OCI-LY7 (cell line): ENCODE measurements around the gene NUDT14. TPM values are rescaled to one million over a fixed set of nuclear protein-coding genes. Genes with fewer than 3 reads are reported as not detected.
A peak's percentile ranks its signal among the peaks of the same experiment; 100 is the strongest.

Source experiments
- BruUV-seq: library from RNA; stranded (reverse); fragments of 400-500 nt; replicated peaks from 2 replicates; lab custom pipeline; 2021; lab: Mats Ljungman, UMichigan
- CTCF ChIA-PET: fragments of 300-600 bp; sonication (Branson Sonifier 250); formaldehyde crosslinking; loops from one replicate; lab custom pipeline; 2022; ENCODE audit warnings: antibody characterized with exemption; ENCODE audit not compliant: unreplicated experiment; lab: Charles Lee
- POLR2A ChIA-PET: fragments of 300-600 bp; sonication (Branson Sonifier 250); formaldehyde crosslinking; loops from one replicate; lab custom pipeline; 2022; ENCODE audit warnings: antibody characterized with exemption; lab: Charles Lee
- DNase-seq: peaks from one replicate; pipeline ENCODE4 v3.0.0-alpha.2; 2015; ENCODE audit warnings: low spot score
- H2AFZ ChIP-seq: fragments of 200-600 bp; sonication (generic), shearing (Covaris generic); 2 replicates; pipeline ENCODE4 v1.6.1; 2014; ENCODE audit warnings: mild to moderate bottlenecking, antibody characterized with exemption, low read length, moderate library complexity
- H3K27ac ChIP-seq: fragments of 200-600 bp; sonication (generic); 2 replicates; pipeline ENCODE4 v1.5.1; 2014; ENCODE audit warnings: mixed run types, low read depth, mild to moderate bottlenecking, moderate library complexity, low read length, inconsistent platforms; ENCODE audit not compliant: poor library complexity, severe bottlenecking
- H3K36me3 ChIP-seq: fragments of 200-600 bp; sonication (generic); 2 replicates; pipeline ENCODE4 v1.6.1; 2014; ENCODE audit warnings: mild to moderate bottlenecking, antibody characterized with exemption, low read length, moderate library complexity, mixed read lengths; ENCODE audit not compliant: insufficient read depth
- H3K4me1 ChIP-seq: fragments of 200-600 bp; sonication (generic); 2 replicates; pipeline ENCODE4 v1.5.1; 2014; ENCODE audit warnings: mild to moderate bottlenecking, low read length; ENCODE audit not compliant: insufficient read depth, poor library complexity, severe bottlenecking
- H3K4me2 ChIP-seq: fragments of 200-600 bp; sonication (generic); 2 replicates; pipeline ENCODE4 v1.6.1; 2014; ENCODE audit warnings: mild to moderate bottlenecking, low read length
- H3K4me3 ChIP-seq: fragments of 200-600 bp; sonication (generic); 2 replicates; pipeline ENCODE4 v1.5.1; 2014; ENCODE audit warnings: mild to moderate bottlenecking, low read depth, low read length; ENCODE audit not compliant: poor library complexity, severe bottlenecking
- H3K79me2 ChIP-seq: fragments of 200-600 bp; sonication (generic); 2 replicates; pipeline ENCODE4 v1.6.1; 2016; ENCODE audit warnings: low read depth, mild to moderate bottlenecking, low read length, moderate library complexity, mixed read lengths; ENCODE audit not compliant: insufficient read depth
- H3K9me2 ChIP-seq: fragments of 200-600 bp; sonication (generic); 2 replicates; pipeline ENCODE4 v1.6.1; 2016; ENCODE audit warnings: mild to moderate bottlenecking, low read length, mixed read lengths; ENCODE audit not compliant: insufficient read depth
- H3K9me3 ChIP-seq: fragments of 200-600 bp; sonication (generic); 2 replicates; pipeline ENCODE4 v1.6.1; 2014; ENCODE audit warnings: mild to moderate bottlenecking, mixed run types, low read length, mixed read lengths
- H4K20me1 ChIP-seq: fragments of 200-600 bp; sonication (generic); 2 replicates; pipeline ENCODE4 v1.6.1; 2014; ENCODE audit warnings: mild to moderate bottlenecking, antibody characterized with exemption, low read length, moderate library complexity, mixed read lengths; ENCODE audit not compliant: insufficient read depth
- EZH2phosphoT487 ChIP-seq: fragments of 200-600 bp; sonication (generic); IDR thresholded peaks from 2 replicates; pipeline ENCODE4 v1.6.1; 2018; ENCODE audit warnings: low read depth, borderline replicate concordance, mild to moderate bottlenecking, mixed run types, antibody characterized with exemption, low read length, moderate library complexity, mixed read lengths
- intact Hi-C: fragments of 100-400 bp; cut with micrococcal nuclease; formaldehyde crosslinking; loops from one replicate; pipeline ENCODE4 v1.10.0; 2022; ENCODE audit not compliant: unreplicated experiment
- total RNA-seq, 2 experiments: library from RNA; depleted of rRNA in 1 of 2; stranded (reverse); fragments of >200 nt in 1 of 2; shearing (Covaris generic) in 1 of 2; gene quantifications; 2 replicates each; pipeline ENCODE4 v1.2.3, GENCODE V29; 2014 to 2022
- TF ChIP-seq, protein P1 (sequence below): fragments of 200-600 bp; sonication (generic); conservative IDR thresholded peaks from 2 replicates; pipeline ENCODE4 v1.5.1; 2014; ENCODE audit warnings: mild to moderate bottlenecking, antibody characterized with exemption, low read length, moderate library complexity, mixed read lengths

NUDT14 gene
- total RNA-seq, 2 experiments from 2014 or later = 32.1 to 37.5 TPM

DNA sequence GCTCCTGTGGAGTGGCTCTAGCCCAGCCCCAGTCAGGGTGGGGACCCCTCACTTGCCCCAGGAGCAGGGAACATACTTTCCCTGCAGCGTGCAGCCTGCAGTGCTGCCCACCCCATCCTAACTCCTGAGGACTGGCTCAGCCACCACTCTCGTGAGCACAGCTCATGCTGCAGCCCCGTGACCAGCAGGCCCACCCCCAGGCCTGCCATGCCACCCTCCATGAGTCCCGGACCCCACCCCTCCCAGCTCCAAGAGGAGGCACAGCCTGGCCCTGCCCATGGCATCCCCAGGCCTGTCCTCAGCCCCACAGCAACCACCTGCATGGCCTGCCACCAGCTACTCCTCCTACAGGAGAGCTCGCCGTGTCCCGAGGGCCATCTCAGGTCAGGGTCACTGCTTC is 8.6 kb downstream of the NUDT14 start:
- Histone ChIP-seq H4K20me1 (no peaks in the 10 kb centered on the region), H3K4me2 (no peak overlapping the region), H3K9me3 (no peaks in the 10 kb centered on the region), H3K79me2 (no peaks in the 10 kb centered on the region), H3K4me1 (peaks cover 73% of the 10 kb centered on the region), H2AFZ (no peak overlapping the region), H3K27ac (no peak overlapping the region), H3K4me3 (no peak overlapping the region), H3K9me2 (no peaks in the 10 kb centered on the region), H3K36me3 (no peaks in the 10 kb centered on the region)
- TF ChIP-seq, protein P1, sequence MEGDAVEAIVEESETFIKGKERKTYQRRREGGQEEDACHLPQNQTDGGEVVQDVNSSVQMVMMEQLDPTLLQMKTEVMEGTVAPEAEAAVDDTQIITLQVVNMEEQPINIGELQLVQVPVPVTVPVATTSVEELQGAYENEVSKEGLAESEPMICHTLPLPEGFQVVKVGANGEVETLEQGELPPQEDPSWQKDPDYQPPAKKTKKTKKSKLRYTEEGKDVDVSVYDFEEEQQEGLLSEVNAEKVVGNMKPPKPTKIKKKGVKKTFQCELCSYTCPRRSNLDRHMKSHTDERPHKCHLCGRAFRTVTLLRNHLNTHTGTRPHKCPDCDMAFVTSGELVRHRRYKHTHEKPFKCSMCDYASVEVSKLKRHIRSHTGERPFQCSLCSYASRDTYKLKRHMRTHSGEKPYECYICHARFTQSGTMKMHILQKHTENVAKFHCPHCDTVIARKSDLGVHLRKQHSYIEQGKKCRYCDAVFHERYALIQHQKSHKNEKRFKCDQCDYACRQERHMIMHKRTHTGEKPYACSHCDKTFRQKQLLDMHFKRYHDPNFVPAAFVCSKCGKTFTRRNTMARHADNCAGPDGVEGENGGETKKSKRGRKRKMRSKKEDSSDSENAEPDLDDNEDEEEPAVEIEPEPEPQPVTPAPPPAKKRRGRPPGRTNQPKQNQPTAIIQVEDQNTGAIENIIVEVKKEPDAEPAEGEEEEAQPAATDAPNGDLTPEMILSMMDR = no peak
- no peak for TF ChIP-seq EZH2phosphoT487
- ChIA-PET POLR2A (no interaction called here), CTCF (no interaction called here)
- DNase-seq = no peak
- BruUV-seq = no TSS peak
- intact Hi-C loops = no loop called here

DNA sequence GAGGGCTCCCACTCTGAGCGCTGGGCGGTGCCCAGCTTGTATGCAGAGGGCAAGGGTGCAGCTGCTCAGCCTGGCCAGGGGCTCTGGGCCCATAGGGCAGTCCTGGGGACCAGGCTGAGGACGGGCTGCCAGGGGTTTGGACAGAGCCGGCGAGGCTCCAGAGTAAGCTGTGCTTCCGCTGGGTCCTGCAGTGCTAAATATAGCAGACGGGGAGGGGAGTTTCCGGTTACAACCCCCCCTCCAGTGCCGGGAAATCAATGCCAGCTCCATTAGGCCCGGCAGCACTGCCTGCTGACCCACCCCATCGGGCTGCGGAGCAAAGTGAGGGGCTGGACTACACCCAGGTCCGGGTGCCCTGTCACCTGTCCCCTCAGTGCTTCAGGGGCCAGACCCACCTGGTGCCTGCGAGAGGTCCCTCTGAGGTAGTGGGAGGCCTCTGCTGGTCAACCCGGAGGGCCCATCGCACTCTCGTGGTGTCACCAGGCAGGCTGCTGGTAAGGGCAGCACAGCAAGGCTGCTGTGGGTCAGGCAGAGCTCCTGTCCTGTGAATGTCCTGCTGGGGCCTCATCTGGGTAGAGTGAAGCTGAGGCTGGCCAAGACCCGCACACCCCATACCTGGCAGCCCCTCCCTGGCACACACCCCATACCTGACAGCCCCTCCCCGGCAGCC is 10.0 kb downstream of the NUDT14 start:
- Histone ChIP-seq H3K4me1 (peaks cover 62% of the 10 kb centered on the region), H3K79me2 (no peaks in the 10 kb centered on the region), H3K4me3 (peak overlapping the region; percentile 1), H2AFZ (no peak overlapping the region), H3K27ac (no peak overlapping the region), H4K20me1 (no peaks in the 10 kb centered on the region; the same call in 1 of the 2 replicates), H3K9me3 (no peaks in the 10 kb centered on the region), H3K9me2 (no peaks in the 10 kb centered on the region), H3K4me2 (peak overlapping the region; percentile 78), H3K36me3 (no peaks in the 10 kb centered on the region)
- no peak for TF ChIP-seq EZH2phosphoT487
- TF ChIP-seq, protein P1 = no peak
- DNase-seq = no peak
- BruUV-seq = no TSS peak
- ChIA-PET CTCF (no interaction called here), POLR2A (interaction anchor here (1.0 kb wide), 1 partner anchor 11 kb away, joined by 3 read pairs; no protein-coding TSS in a partner anchor)
- intact Hi-C loops = no loop called here
